B cell (primary cell): ENCODE data around the gene THADA. TPM values are rescaled to one million over a fixed set of nuclear protein-coding genes. Genes with fewer than 3 reads are reported as not detected.
"Not testable (repeated sequence)": the region's sequence is repeated elsewhere in the genome, so short reads cannot be mapped to it uniquely, and the experiment has no call there.

Experiments used
- ATAC-seq: fragments of 200-7000 bp; cut with Tn5 transposase; one replicate; pipeline ENCODE4 v1.10.0; 2021; ENCODE audit warnings: low read depth, mild to moderate bottlenecking, moderate number of reproducible peaks, moderate library complexity
- CTCF ChIA-PET: fragments of 350-600 bp; sonication (Branson Sonifier 250); formaldehyde crosslinking; loops from one replicate; lab custom pipeline; 2021; ENCODE audit warnings: antibody characterized with exemption, inconsistent platforms; lab: Charles Lee
- POLR2A ChIA-PET: fragments of 350-600 bp; sonication (Branson Sonifier 250); formaldehyde crosslinking; loops from one replicate; lab custom pipeline; 2021; ENCODE audit warnings: antibody characterized with exemption; lab: Charles Lee
- DNase-seq: peaks from one replicate; pipeline ENCODE4 v3.0.0; 2013
- H2AFZ ChIP-seq: 2 replicates; pipeline ENCODE4 v1.6.1; 2012; ENCODE audit warnings: mild to moderate bottlenecking, low read depth, low read length; ENCODE audit not compliant: insufficient read depth, poor library complexity, severe bottlenecking
- H3K27ac ChIP-seq, 2 donors: 1 replicate in 1 of 2; 2 replicates in 1 of 2; pipeline ENCODE4 v1.5.1; 2012 to 2013; ENCODE audit warnings: low read length in 2 of 2, mild to moderate bottlenecking in 2 of 2, moderate library complexity in 1 of 2
- H3K27me3 ChIP-seq, 4 experiments: fragments of 200-600 bp in 1 of 4; sonication (generic) in 1 of 4; replicated peaks in 1 of 4; 1 replicate in 2 of 4; 2 replicates in 2 of 4; pipeline versions ENCODE4 v1.6.1 to v1.7.0; 2013 to 2016; ENCODE audit warnings: low read length in 3 of 4, mild to moderate bottlenecking in 2 of 4, mixed read lengths in 1 of 4, moderate library complexity in 1 of 4; ENCODE audit not compliant: insufficient read depth in 4 of 4, control insufficient read depth in 3 of 4; ENCODE audit errors: control extremely low read depth in 1 of 4
- H3K36me3 ChIP-seq, 2 experiments: replicated peaks in 1 of 2; 1 replicate in 1 of 2; 2 replicates in 1 of 2; pipeline versions ENCODE4 v1.6.1 to v1.7.1; 2013; ENCODE audit warnings: low read length in 1 of 2; ENCODE audit not compliant: insufficient read depth in 2 of 2, control insufficient read depth in 1 of 2; ENCODE audit errors: control extremely low read depth in 1 of 2, extremely low read depth in 1 of 2
- H3K4me1 ChIP-seq, 2 donors: fragments of 200-600 bp in 1 of 2; sonication (generic) in 1 of 2; 1 replicate in 1 of 2; 2 replicates in 1 of 2; pipeline versions ENCODE4 v1.5.1 to v1.6.1; 2013 to 2017; ENCODE audit warnings: low read length in 2 of 2; ENCODE audit not compliant: control insufficient read depth in 2 of 2, insufficient read depth in 2 of 2
- H3K4me2 ChIP-seq: replicated peaks from 2 replicates; pipeline ENCODE3; 2012; ENCODE audit warnings: mild to moderate bottlenecking, low read depth, low read length; ENCODE audit not compliant: poor library complexity, severe bottlenecking
- H3K4me3 ChIP-seq, 5 experiments: fragments of 200-600 bp in 1 of 5; sonication (generic) in 1 of 5; 1 replicate in 3 of 5; 2 replicates in 2 of 5; pipeline versions ENCODE4 v1.5.1 to v1.7.0; 2011 to 2016; ENCODE audit warnings: low read length in 4 of 5, mild to moderate bottlenecking in 4 of 5, low read depth in 2 of 5, control low read depth in 1 of 5, moderate library complexity in 1 of 5; ENCODE audit not compliant: insufficient read depth in 1 of 5; ENCODE audit errors: control extremely low read depth in 1 of 5, extremely low read depth in 1 of 5
- H3K79me2 ChIP-seq: fragments of 200-600 bp; sonication (generic); one replicate; pipeline ENCODE4 v1.6.0; 2016; ENCODE audit warnings: low read length; ENCODE audit not compliant: control insufficient read depth, insufficient read depth
- H3K9ac ChIP-seq: fragments of 200-600 bp; sonication (generic); 2 replicates; pipeline ENCODE4 v1.6.1; 2017; ENCODE audit warnings: mild to moderate bottlenecking, low read length, moderate library complexity
- H3K9me3 ChIP-seq, 3 donors: one replicate each; pipeline versions ENCODE4 v1.6.1 to v1.7.1; 2013; ENCODE audit warnings: low read length in 2 of 3; ENCODE audit not compliant: control insufficient read depth in 2 of 3, insufficient read depth in 1 of 3; ENCODE audit errors: control extremely low read depth in 1 of 3
- H4K20me1 ChIP-seq: 2 replicates; pipeline ENCODE4 v1.6.0; 2012; ENCODE audit warnings: mild to moderate bottlenecking, low read length; ENCODE audit not compliant: insufficient read depth, control insufficient read depth, poor library complexity, severe bottlenecking
- H3K27ac Mint-ChIP-seq: one replicate; pipeline ENCODE4 v1.8.0; 2021; ENCODE audit warnings: mixed read lengths
- H3K27me3 Mint-ChIP-seq: one replicate; pipeline ENCODE4 v1.8.0; 2021; ENCODE audit warnings: mixed read lengths
- H3K4me1 Mint-ChIP-seq: one replicate; pipeline ENCODE4 v1.8.0; 2021; ENCODE audit warnings: mixed read lengths
- H3K4me3 Mint-ChIP-seq: one replicate; pipeline ENCODE4 v1.8.0; 2021; ENCODE audit warnings: mixed read lengths
- H3K9me3 Mint-ChIP-seq: one replicate; pipeline ENCODE4 v1.8.0; 2022; ENCODE audit warnings: mixed read lengths; ENCODE audit not compliant: insufficient read depth
- CTCF ChIP-seq: fragments of 200-600 bp; IDR thresholded peaks from one replicate; pipeline ENCODE4 v1.8.0; 2022; ENCODE audit warnings: antibody characterized with exemption, mild to moderate bottlenecking
- EZH2 ChIP-seq: IDR thresholded peaks from 2 replicates; pipeline ENCODE4 v1.6.1; 2012; ENCODE audit warnings: borderline replicate concordance, low read depth, mild to moderate bottlenecking, moderate library complexity, low read length; ENCODE audit not compliant: insufficient read depth, poor library complexity, severe bottlenecking
- WGBS: methylation state at CpG from one replicate; pipeline ENCODE4 v1.1.5; 2013; ENCODE audit warnings: missing lambda C conversion rate; ENCODE audit not compliant: insufficient coverage; 5-methylcytosine and 5-hydroxymethylcytosine counted together
- intact Hi-C: fragments of 100-400 bp; cut with micrococcal nuclease; formaldehyde crosslinking; loops from one replicate; pipeline ENCODE4 v1.10.0; 2022
- polyA plus RNA-seq: library from polyadenylated mRNA; depleted of rRNA; stranded (reverse); fragments of >200 nt; gene quantifications from 2 replicates; pipeline ENCODE4 v1.2.3, GENCODE V29; 2012
- total RNA-seq, 2 donors: library from RNA; stranded (reverse); fragments of 120-200 nt in 1 of 2; gene quantifications; 1 replicate in 1 of 2; 2 replicates in 1 of 2; pipeline versions ENCODE4 v1.2.3 to v1.2.4, GENCODE V29; 2013 to 2022

THADA gene
- total and polyA plus RNA-seq, 2 donors (not counting 1 experiment from before 2014, with no cell fraction given) = 17.6 to 48.5 TPM

- POLR2A ChIA-PET = no interaction called here
- no peak overlapping the region for H3K9ac ChIP-seq
Observed at GRCh38 chr2:43298500-43298899, 297.3 kb downstream of the THADA start.

GRCh38 chr2:43297740-43298139, 298.1 kb downstream of the THADA start:
- DNase-seq, POLR2A ChIA-PET, H3K4me1 ChIP-seq, H3K79me2 ChIP-seq, H3K27me3 Mint-ChIP-seq, H3K27ac Mint-ChIP-seq, H3K9me3 ChIP-seq, H3K9me3 Mint-ChIP-seq, H3K4me3 Mint-ChIP-seq, H3K4me1 Mint-ChIP-seq, H3K9ac ChIP-seq, CTCF ChIA-PET, H3K36me3 ChIP-seq, H2AFZ ChIP-seq, H3K4me2 ChIP-seq, intact Hi-C loops, ATAC-seq, H3K4me3 ChIP-seq, H4K20me1 ChIP-seq, H3K27ac ChIP-seq, H3K27me3 ChIP-seq: not testable (repeated sequence)
- WGBS = no CpG with 5 or more reads among the region's 36 CpGs

More at GRCh38 chr2:43298500-43298899, 297.3 kb downstream of the THADA start:
- no peak overlapping the region for H3K27ac Mint-ChIP-seq
- Histone ChIP-seq H2AFZ (no peak overlapping the region), H3K79me2 (no peaks in the 10 kb centered on the region), H3K27ac (no peak overlapping the region), H3K27me3 (no peaks in the 10 kb centered on the region), H3K4me1 (no peaks in the 10 kb centered on the region), H3K4me3 (no peak overlapping the region), H3K4me2 (no peak overlapping the region), H3K9me3 (peaks cover 0 to 2% (median 0%) of the 10 kb centered on the region in 3 donors), H3K36me3 (no peaks in the 10 kb centered on the region), H4K20me1 (no peaks in the 10 kb centered on the region)
- ATAC-seq (no peak), DNase-seq (no peak)
- H3K27me3 Mint-ChIP-seq = no peaks in the 10 kb centered on the region
- TF ChIP-seq CTCF (no peak), EZH2 (no peak)
- CTCF ChIA-PET = no interaction called here
- peaks cover 8% of the 10 kb centered on the region for H3K4me1 Mint-ChIP-seq
- intact Hi-C loops = no loop called here
- H3K4me3 Mint-ChIP-seq = no peak overlapping the region
- H3K9me3 Mint-ChIP-seq = no peaks in the 10 kb centered on the region
